Measurements from ENCODE around the gene CNR2. TPM values are rescaled to one million over a fixed set of nuclear protein-coding genes. Genes with fewer than 3 reads are reported as not detected.

The CNR2 gene
- total RNA-seq, 1 experiment from 2014 or later, result not detected

DNA sequence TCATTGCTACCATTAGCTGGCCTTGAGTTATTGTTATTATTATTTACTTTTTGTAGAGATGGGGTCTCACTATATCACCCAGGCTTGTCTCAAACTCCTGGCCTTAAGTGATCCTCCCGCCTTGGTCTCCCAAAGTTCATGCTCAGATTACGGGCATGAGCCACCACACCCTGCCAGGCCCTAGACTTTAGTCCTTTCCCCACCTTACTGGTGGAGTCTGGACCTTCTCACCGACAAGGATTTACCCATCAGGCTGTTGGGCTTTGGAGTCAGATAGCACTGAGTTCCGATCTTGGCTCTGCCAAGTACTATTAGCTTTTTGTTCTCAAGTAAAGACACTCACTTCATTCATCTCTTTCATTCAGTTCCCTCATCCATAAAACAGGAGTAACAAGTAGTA is 17.2 kb downstream of the CNR2 start:
- POLR2A ChIA-PET (ENCODE audit: low non-redundant PET), result no interaction called here

DNA sequence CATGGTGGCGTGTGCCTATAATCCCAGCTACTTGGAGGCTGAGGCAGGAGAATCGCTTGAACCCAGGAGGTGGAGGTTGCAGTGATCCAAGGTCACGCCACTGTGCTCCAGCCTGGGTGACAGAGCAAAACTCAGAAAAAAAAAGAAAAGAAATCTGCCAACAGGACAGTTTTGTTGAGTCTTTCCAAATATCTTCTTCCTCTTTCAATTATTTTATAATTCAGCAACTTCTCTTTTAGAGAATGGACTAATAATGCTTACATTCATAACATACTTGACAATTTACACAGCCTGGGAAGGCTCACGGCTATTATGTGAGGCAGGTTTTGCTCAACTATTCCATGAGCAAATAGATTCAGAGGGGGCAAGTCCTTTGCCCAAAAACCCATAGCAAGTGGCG is 18.1 kb downstream of the CNR2 start:
- Histone ChIP-seq H3K4me3 (ENCODE audit: low read depth, low read length, poor library complexity, severe bottlenecking) (no peak overlapping the region), H3K9me3 (ENCODE audit: low read depth, low read length, poor library complexity, severe bottlenecking) (no peaks in the 10 kb centered on the region), H3K4me1 (ENCODE audit: insufficient read depth, low read length, poor library complexity, severe bottlenecking) (no peaks in the 10 kb centered on the region), H3K27me3 (replicated peaks; ENCODE audit: insufficient read depth, low read depth, low read length, poor library complexity) (no peaks in the 10 kb centered on the region), H3K27ac (ENCODE audit: low read depth, low read length, poor library complexity, severe bottlenecking) (no peak overlapping the region), H3K36me3 (ENCODE audit: insufficient read depth, low read length, poor library complexity, severe bottlenecking) (no peaks in the 10 kb centered on the region)
- DNase-seq (ENCODE audit: low spot score), result no peak
- ChIA-PET POLR2A (ENCODE audit: low non-redundant PET) (no interaction called here), CTCF (no interaction called here)
- TF ChIP-seq, protein P1, sequence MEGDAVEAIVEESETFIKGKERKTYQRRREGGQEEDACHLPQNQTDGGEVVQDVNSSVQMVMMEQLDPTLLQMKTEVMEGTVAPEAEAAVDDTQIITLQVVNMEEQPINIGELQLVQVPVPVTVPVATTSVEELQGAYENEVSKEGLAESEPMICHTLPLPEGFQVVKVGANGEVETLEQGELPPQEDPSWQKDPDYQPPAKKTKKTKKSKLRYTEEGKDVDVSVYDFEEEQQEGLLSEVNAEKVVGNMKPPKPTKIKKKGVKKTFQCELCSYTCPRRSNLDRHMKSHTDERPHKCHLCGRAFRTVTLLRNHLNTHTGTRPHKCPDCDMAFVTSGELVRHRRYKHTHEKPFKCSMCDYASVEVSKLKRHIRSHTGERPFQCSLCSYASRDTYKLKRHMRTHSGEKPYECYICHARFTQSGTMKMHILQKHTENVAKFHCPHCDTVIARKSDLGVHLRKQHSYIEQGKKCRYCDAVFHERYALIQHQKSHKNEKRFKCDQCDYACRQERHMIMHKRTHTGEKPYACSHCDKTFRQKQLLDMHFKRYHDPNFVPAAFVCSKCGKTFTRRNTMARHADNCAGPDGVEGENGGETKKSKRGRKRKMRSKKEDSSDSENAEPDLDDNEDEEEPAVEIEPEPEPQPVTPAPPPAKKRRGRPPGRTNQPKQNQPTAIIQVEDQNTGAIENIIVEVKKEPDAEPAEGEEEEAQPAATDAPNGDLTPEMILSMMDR (conservative IDR thresholded peaks at IDR 0.05; ENCODE audit: low read depth, low read length), result no peak
- no peak for TF ChIP-seq EZH2 (IDR thresholded peaks at IDR 0.05; ENCODE audit: borderline replicate concordance, low read depth, low read length, poor library complexity, severe bottlenecking)
- no TSS peak for BruUV-seq (replicated peaks)
- intact Hi-C loops (cut with micrococcal nuclease; ENCODE audit: unreplicated experiment), result no loop called here

More for the DNA sequence above, 17.2 kb downstream of the CNR2 start:
- H3K27me3 ChIP-seq (replicated peaks; ENCODE audit: insufficient read depth, low read depth, low read length, poor library complexity), result no peaks in the 10 kb centered on the region
- H3K27ac ChIP-seq (ENCODE audit: low read depth, low read length, poor library complexity, severe bottlenecking), result no peak overlapping the region
- intact Hi-C loops (cut with micrococcal nuclease; ENCODE audit: unreplicated experiment), result no loop called here
- no peak overlapping the region for H3K4me3 ChIP-seq (ENCODE audit: low read depth, low read length, poor library complexity, severe bottlenecking)
- H3K36me3 ChIP-seq (ENCODE audit: insufficient read depth, low read length, poor library complexity, severe bottlenecking), result no peaks in the 10 kb centered on the region
- DNase-seq (ENCODE audit: low spot score), result no peak
- TF ChIP-seq, protein P1 (conservative IDR thresholded peaks at IDR 0.05; ENCODE audit: low read depth, low read length), result no peak
- no peak for TF ChIP-seq EZH2 (IDR thresholded peaks at IDR 0.05; ENCODE audit: borderline replicate concordance, low read depth, low read length, poor library complexity, severe bottlenecking)
- CTCF ChIA-PET, result no interaction called here
- BruUV-seq (replicated peaks), result no TSS peak
- H3K9me3 ChIP-seq (ENCODE audit: low read depth, low read length, poor library complexity, severe bottlenecking), result no peaks in the 10 kb centered on the region
- H3K4me1 ChIP-seq (ENCODE audit: insufficient read depth, low read length, poor library complexity, severe bottlenecking), result no peaks in the 10 kb centered on the region

DNA sequence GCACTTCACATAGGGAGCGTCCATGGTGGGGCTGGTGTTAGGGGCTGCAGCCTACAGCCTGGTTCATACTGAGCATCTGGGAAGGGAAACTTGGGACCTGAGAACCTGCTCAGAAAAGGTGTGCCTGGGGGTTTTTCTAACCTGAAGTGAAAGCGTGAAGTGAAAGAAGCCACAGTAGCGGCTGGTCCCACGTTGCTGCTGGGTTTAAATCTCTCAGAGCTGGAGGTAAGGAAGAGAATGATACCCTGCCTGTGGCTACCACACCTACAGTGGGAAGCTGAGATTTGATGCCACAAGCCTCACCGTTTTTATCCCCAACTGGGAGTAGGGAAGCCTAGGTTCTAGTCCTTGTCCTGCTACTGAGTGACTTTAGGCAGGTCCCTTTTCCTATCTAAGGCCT is 24.1 kb downstream of the CNR2 start:
- H3K27me3 ChIP-seq (replicated peaks; ENCODE audit: insufficient read depth, low read depth, low read length, poor library complexity), result no peaks in the 10 kb centered on the region
- no peaks in the 10 kb centered on the region for H3K4me1 ChIP-seq (ENCODE audit: insufficient read depth, low read length, poor library complexity, severe bottlenecking)
- no peak overlapping the region for H3K4me3 ChIP-seq (ENCODE audit: low read depth, low read length, poor library complexity, severe bottlenecking)
- DNase-seq (ENCODE audit: low spot score), result no peak
- no peak overlapping the region for H3K27ac ChIP-seq (ENCODE audit: low read depth, low read length, poor library complexity, severe bottlenecking)
- no peaks in the 10 kb centered on the region for H3K36me3 ChIP-seq (ENCODE audit: insufficient read depth, low read length, poor library complexity, severe bottlenecking)
- no TSS peak for BruUV-seq (replicated peaks)
- no peak for TF ChIP-seq EZH2 (IDR thresholded peaks at IDR 0.05; ENCODE audit: borderline replicate concordance, low read depth, low read length, poor library complexity, severe bottlenecking)
- TF ChIP-seq, protein P1 (conservative IDR thresholded peaks at IDR 0.05; ENCODE audit: low read depth, low read length), result no peak
- H3K9me3 ChIP-seq (ENCODE audit: low read depth, low read length, poor library complexity, severe bottlenecking), result no peaks in the 10 kb centered on the region
- ChIA-PET CTCF (no interaction called here), POLR2A (ENCODE audit: low non-redundant PET) (no interaction called here)
- intact Hi-C loops (cut with micrococcal nuclease; ENCODE audit: unreplicated experiment), result no loop called here

All from A673 (cell line).